B cell (primary cell): ENCODE data around the gene SEMA4F.

ENCODE experiments used
- CTCF ChIP-seq: fragments of 200-600 bp; IDR thresholded peaks from one replicate; pipeline ENCODE4 v1.8.0; 2022; ENCODE audit warnings: antibody characterized with exemption, mild to moderate bottlenecking
- EZH2 ChIP-seq: IDR thresholded peaks from 2 replicates; pipeline ENCODE4 v1.6.1; 2012; ENCODE audit warnings: borderline replicate concordance, low read depth, mild to moderate bottlenecking, moderate library complexity, low read length; ENCODE audit not compliant: insufficient read depth, poor library complexity, severe bottlenecking

GRCh38 chr2:74696829-74697228 lies 42.8 kb downstream of the SEMA4F start:
- TF ChIP-seq CTCF (no peak), EZH2 (no peak)
